ENCODE results near the gene GRK5. TPM values are rescaled to one million over a fixed set of nuclear protein-coding genes. Genes with fewer than 3 reads are reported as not detected.

Gene GRK5
- total RNA-seq, 1 donor from 2014 or later, result 163 TPM

- H3K27ac Mint-ChIP-seq (ENCODE audit: unreplicated experiment), result no peak overlapping the region
- DNase-seq (ENCODE audit: low spot score), result no peak
- peaks cover 21% of the 10 kb centered on the region for H3K4me1 Mint-ChIP-seq (ENCODE audit: unreplicated experiment)
- no peak overlapping the region for H3K4me3 Mint-ChIP-seq (ENCODE audit: unreplicated experiment)
- peaks cover 15% of the 10 kb centered on the region for H3K27me3 Mint-ChIP-seq (ENCODE audit: unreplicated experiment)
- TF ChIP-seq CTCF (IDR thresholded peaks at IDR 0.05; ENCODE audit: unreplicated experiment), result no peak
- peaks cover 60% of the 10 kb centered on the region for H3K36me3 Mint-ChIP-seq (ENCODE audit: low read depth, unreplicated experiment)
- H3K9me3 Mint-ChIP-seq (ENCODE audit: unreplicated experiment), result no peaks in the 10 kb centered on the region
Observed at GRCh38 chr10:119352807-119353206, 145.4 kb downstream of the GRK5 start.

GRCh38 chr10:119353421-119353820, 146.1 kb downstream of the GRK5 start:
- Mint-ChIP-seq H3K27ac (ENCODE audit: unreplicated experiment) (no peak overlapping the region), H3K9me3 (ENCODE audit: unreplicated experiment) (no peaks in the 10 kb centered on the region), H3K4me1 (ENCODE audit: unreplicated experiment) (peaks cover 15% of the 10 kb centered on the region), H3K27me3 (ENCODE audit: unreplicated experiment) (peaks cover 13% of the 10 kb centered on the region), H3K4me3 (ENCODE audit: unreplicated experiment) (no peak overlapping the region), H3K36me3 (ENCODE audit: low read depth, unreplicated experiment) (peaks cover 55% of the 10 kb centered on the region)
- no peak for DNase-seq (ENCODE audit: low spot score)
- no peak for TF ChIP-seq CTCF (IDR thresholded peaks at IDR 0.05; ENCODE audit: unreplicated experiment)

GRCh38 chr10:119355930-119356329, 148.6 kb downstream of the GRK5 start:
- peak; percentile 53 for TF ChIP-seq CTCF (IDR thresholded peaks at IDR 0.05; ENCODE audit: unreplicated experiment)
- Mint-ChIP-seq H3K27me3 (ENCODE audit: unreplicated experiment) (peaks cover 24% of the 10 kb centered on the region), H3K4me1 (ENCODE audit: unreplicated experiment) (peaks cover 21% of the 10 kb centered on the region), H3K27ac (ENCODE audit: unreplicated experiment) (no peak overlapping the region), H3K4me3 (ENCODE audit: unreplicated experiment) (peak overlapping the region; percentile 76), H3K9me3 (ENCODE audit: unreplicated experiment) (no peaks in the 10 kb centered on the region), H3K36me3 (ENCODE audit: low read depth, unreplicated experiment) (peaks cover 58% of the 10 kb centered on the region)
- no peak for DNase-seq (ENCODE audit: low spot score)

GRCh38 chr10:119357412-119358151, 150.2 kb downstream of the GRK5 start:
- DNase-seq (ENCODE audit: low spot score), result no peak
- peaks cover 31% of the 10 kb centered on the region for H3K27me3 Mint-ChIP-seq (ENCODE audit: unreplicated experiment)
- TF ChIP-seq CTCF (IDR thresholded peaks at IDR 0.05; ENCODE audit: unreplicated experiment), result no peak
- peaks cover 56% of the 10 kb centered on the region for H3K36me3 Mint-ChIP-seq (ENCODE audit: low read depth, unreplicated experiment)
- H3K27ac Mint-ChIP-seq (ENCODE audit: unreplicated experiment), result no peak overlapping the region
- H3K4me3 Mint-ChIP-seq (ENCODE audit: unreplicated experiment), result peak overlapping the region; percentile 47
- no peaks in the 10 kb centered on the region for H3K9me3 Mint-ChIP-seq (ENCODE audit: unreplicated experiment)
- H3K4me1 Mint-ChIP-seq (ENCODE audit: unreplicated experiment), result peaks cover 28% of the 10 kb centered on the region

- Mint-ChIP-seq H3K4me1 (ENCODE audit: unreplicated experiment) (peaks cover 28% of the 10 kb centered on the region), H3K36me3 (ENCODE audit: low read depth, unreplicated experiment) (peaks cover 52% of the 10 kb centered on the region)
Observed at GRCh38 chr10:119358152-119358512, 150.8 kb downstream of the GRK5 start.

More at GRCh38 chr10:119358152-119358512, 150.8 kb downstream of the GRK5 start:
- peaks cover 31% of the 10 kb centered on the region for H3K27me3 Mint-ChIP-seq (ENCODE audit: unreplicated experiment)
- no peak for TF ChIP-seq CTCF (IDR thresholded peaks at IDR 0.05; ENCODE audit: unreplicated experiment)
- H3K9me3 Mint-ChIP-seq (ENCODE audit: unreplicated experiment), result no peaks in the 10 kb centered on the region
- no peak for DNase-seq (ENCODE audit: low spot score)
- H3K4me3 Mint-ChIP-seq (ENCODE audit: unreplicated experiment), result no peak overlapping the region
- no peak overlapping the region for H3K27ac Mint-ChIP-seq (ENCODE audit: unreplicated experiment)

All from endothelial cell (in vitro differentiated cells).